ENCODE results near the gene SLC16A14. TPM values are rescaled to one million over a fixed set of nuclear protein-coding genes. Genes with fewer than 3 reads are reported as not detected.
"Not testable (repeated sequence)": the region's sequence is repeated elsewhere in the genome, so short reads cannot be mapped to it uniquely, and the experiment has no call there.

SLC16A14 gene
- 3.8 TPM for total RNA-seq

DNA sequence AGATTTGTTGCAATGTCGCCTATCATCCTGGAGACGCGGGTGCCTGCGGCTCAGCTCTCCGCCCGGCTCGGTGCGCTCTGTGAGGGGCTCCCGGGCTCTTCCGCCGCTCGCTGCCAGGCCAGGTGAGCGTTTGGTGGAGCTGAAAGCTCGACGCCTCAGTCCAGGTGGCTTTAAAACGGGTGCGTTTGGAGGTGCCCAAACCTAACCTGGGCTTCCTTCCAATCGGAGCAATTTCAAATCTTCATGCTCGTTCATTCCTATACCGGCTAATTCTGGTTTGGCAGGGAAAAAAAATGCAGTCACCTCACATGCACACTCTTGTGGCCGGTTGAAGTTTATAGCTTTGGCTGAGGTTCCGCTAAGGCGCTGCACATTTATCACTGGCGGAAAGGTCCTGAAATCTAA is at the start of gene SLC16A14:
TSS of gene SLC16A14 (minus strand) at position 274 of the 405 bp plus-strand sequence. CDS start 9,572 bp downstream, outside the sequence.
- ATAC-seq = peak; percentile 82

DNA sequence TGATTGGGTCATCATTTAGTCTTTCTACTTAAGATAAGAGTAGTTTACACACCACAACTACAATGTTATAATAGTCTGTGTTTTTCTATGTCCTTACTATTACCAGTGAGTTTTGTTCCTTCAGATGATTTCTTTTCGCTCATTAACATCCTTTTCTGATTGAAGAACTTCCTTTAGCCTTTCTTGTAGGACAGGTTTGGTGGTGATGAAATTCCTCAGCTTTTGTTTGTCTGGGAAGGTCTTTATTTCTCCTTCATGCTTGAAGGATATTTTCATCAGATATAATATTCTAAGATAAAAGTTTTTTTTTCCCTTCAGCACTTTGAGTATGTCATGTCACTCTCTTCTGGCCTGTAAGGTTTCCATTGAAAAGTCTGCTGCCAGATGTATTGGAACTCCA is 38.0 kb upstream of the SLC16A14 start:
- ATAC-seq = peak; percentile 31

GRCh38 chr2:230101967-230102366 is 33.2 kb upstream of the SLC16A14 start:
- not testable (repeated sequence) for ATAC-seq

GRCh38 chr2:230097841-230098240 is 29.1 kb upstream of the SLC16A14 start:
- ATAC-seq = no peak

DNA sequence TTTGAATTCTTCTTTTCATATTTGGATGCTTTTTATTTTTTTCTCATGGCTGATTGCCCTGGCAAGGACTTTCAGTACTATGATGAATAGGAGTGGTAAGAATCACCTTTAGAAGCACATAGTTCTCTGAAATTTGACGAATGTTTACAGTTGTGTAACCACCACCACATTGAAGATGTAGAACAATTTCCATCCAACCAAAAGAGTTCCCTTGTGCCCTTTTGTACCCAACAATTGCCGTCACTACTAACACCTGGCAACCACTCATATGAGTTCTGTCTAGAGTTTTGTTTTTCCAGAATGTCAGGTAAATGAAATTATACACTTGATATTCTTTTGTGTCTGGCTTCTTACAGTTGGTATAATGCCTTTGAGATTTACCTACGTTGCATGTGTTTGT is 28.7 kb upstream of the SLC16A14 start:
- no peak for ATAC-seq

DNA sequence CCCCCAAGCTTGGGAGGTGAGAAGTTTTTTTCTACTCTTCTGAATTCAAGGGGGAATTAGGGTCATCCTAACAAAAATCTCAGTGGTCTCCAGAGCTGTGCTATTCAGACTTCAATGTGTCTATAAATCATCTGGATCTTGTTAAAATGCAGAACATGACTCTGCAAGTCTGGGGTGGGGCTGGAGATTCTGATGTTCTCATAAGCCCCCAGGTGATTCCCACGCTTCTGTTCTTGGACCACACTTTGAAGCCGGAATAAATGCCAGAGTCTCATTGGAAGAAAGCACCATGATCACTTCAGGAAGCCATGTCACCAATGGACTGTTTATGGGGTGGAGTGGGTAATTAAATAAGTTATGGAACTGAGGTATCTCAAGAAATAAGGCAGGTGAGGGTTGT is 22.2 kb upstream of the SLC16A14 start:
- ATAC-seq = peak; percentile 63

DNA sequence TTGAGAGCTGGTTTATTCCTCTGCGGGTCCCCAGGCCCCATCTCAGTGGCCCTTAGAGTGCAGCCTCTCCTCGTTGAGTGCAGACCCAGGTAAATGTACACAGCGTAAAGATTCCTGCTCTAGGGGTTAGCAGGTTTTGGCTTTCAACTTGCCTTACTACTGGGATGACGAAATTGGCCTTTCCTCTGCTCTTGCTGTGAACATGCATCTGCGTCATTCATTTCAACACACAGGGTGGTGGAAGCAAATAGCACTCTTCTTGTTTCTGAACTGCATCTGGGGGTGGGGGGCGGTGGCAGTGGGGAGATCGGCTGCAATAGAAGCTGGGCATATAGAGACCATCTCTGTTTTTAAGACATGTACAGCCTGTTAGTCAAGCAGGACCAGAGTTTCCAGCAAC is 16.5 kb upstream of the SLC16A14 start:
- ATAC-seq = no peak

- no peak for ATAC-seq
Observed at GRCh38 chr2:230077851-230078547, 9.3 kb upstream of the SLC16A14 start.

DNA sequence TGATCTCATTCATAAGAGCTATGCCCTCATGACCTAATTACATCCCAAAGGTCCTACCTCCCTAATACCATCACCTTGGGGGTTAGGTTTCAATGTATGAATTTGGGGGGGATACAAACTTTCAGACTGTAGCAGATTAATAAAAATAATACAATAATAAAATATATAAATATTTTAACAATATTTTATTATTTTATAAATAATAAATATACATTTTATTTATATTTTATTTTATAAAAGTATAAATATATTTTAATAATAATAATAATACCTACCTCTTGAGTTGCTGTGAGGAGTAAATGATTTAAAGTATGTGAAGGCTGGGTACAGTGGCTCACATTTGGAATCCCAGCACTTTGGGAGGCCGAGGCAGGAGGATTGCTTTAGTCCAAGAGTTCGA is 8.1 kb upstream of the SLC16A14 start:
- ATAC-seq = no peak

DNA sequence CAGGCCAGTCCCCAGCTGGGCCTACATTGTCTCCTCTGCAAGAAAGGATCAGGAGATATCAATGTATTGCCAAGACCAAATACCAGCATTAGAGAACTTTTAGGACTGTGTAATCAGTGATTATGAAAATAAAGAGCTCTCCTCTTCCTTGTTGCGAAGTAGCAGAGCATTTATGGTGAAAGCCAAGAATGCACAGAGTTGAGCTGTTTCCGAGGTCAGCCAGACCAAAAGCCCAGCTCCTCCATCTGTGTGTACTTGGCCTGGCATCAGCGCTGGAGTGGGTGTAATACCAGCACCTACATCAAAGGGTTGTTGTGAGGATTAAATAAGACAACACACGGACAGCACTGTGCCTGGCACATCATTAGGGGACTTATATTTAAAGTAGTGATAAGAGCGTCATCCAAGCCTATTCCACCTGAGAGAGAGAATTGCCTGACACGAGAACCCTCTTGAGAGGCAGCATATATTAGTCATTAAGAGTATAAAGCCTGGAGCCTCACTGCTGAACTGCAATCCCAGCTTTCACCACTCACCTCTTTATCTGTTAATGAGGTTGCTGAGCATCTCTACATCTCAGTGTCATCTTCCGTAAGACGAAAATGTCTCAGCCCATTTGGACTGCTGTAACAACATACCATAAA is 7.4 kb upstream of the SLC16A14 start:
- ATAC-seq = no peak

- ATAC-seq = no peak
Observed at GRCh38 chr2:230071421-230071820, 2.7 kb upstream of the SLC16A14 start.

- no peak for ATAC-seq
Observed at GRCh38 chr2:230069402-230069801, 678 bp upstream of the SLC16A14 start.

GRCh38 chr2:230068016-230068650 is 591 bp downstream of the SLC16A14 start:
- ATAC-seq = peak; percentile 49

- no peak for ATAC-seq
Observed at GRCh38 chr2:230060672-230061293, 7.9 kb downstream of the SLC16A14 start.

GRCh38 chr2:230053753-230054478 is 14.8 kb downstream of the SLC16A14 start:
- peak; percentile 97 for ATAC-seq

DNA sequence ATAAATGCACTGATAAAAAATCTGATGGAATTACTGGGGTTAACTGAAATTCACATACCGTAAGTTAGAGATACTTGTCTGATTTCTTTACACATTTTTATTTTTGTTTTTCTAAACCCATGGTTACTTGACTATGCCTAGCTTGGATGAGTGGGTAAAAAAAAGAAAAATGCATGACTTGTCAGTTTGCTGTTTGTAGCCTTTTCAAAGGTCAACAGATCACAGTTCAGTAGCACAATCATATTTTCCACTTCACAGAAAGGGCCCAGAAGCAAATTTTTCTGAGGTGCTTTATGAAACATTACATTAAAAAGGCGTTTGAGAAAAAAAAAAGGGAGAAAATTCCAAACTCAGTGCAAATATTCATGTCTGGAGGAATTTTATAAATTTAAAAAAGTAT is 16.4 kb downstream of the SLC16A14 start:
- no peak for ATAC-seq

- peak; percentile 43 for ATAC-seq
Observed at GRCh38 chr2:230050136-230050535, 18.6 kb downstream of the SLC16A14 start.

GRCh38 chr2:230048010-230048671 is 20.6 kb downstream of the SLC16A14 start:
- peak; percentile 83 for ATAC-seq

DNA sequence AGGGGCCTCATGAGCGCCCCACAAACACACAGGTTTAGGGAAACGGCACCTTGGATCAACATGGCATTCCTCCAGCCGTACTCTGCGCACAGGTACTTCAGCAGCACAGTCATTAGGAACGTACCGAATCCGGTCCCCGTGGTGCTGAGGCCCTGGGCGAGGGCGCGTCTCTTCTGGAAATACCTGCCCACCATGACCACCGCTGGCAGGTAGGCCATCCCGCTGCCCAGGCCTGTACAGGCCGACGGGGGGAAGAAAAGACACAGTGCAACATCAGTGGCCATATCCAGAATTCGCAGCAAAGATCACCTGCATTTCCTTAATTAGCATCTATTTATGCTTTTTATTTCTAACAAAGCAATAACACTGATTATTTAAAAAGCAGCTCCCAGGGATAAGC is 22.2 kb downstream of the SLC16A14 start:
- ATAC-seq = no peak

GRCh38 chr2:230043461-230043860 is 25.3 kb downstream of the SLC16A14 start:
- ATAC-seq = peak; percentile 25

DNA sequence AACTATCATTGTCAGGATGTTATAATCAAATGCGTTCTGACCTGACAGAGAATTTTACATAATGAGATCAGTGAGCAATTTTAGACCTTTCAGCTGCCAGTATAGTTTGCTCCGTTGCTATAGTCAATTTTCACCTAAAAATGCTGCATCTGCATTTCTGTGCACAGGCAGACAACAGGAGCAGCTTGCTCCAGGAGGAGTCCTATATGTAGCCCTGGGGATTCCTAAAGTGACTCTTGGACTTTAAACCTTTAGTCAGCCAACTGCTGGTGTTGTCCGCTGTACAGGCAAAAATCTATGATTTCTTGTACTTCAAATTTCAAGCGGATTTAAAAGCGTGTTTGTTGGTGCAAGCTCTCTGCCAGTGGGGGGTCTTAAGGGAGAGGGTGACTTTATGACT is 25.7 kb downstream of the SLC16A14 start:
- no peak for ATAC-seq

DNA sequence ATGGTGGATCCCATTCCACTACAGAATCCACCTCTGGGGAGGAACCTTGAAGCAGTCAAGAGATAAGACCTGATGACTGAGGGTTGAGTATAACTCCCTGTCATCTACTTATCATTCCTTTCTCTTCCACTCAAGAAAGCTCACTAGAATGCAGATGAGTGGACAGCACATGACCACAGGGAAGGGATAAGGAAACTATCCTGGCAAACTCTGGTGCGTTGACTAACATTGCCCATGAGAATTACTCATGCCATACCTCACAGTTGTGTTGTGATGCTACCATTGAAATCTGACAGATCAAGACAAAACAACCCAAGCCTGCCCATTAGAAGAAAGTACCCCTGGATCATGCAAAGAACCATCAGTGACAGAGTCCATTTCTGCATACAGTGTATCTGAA is 26.5 kb downstream of the SLC16A14 start:
- no peak for ATAC-seq

Measured in esophagus mucosa (tissue), 1 donor.